Keratinocyte (primary cell): ENCODE measurements around the gene SPDL1. TPM values are rescaled to one million over a fixed set of nuclear protein-coding genes. Genes with fewer than 3 reads are reported as not detected.

Experiments used
- DNase-seq: peaks from one replicate; pipeline ENCODE4 v3.0.0-alpha.2; 2011; ENCODE audit warnings: low read depth, missing footprints, low spot score
- FAIRE-seq: peaks from 2 replicates; lab custom pipeline; 2011; peaks lifted over from hg19 to GRCh38; lab: Jason Lieb, UNC
- H2AFZ ChIP-seq: 2 replicates; pipeline ENCODE4 v1.6.0; 2012; ENCODE audit warnings: low read length, control low read depth, inconsistent platforms; ENCODE audit not compliant: control insufficient read depth
- H3K27ac ChIP-seq: 2 replicates; pipeline ENCODE4 v1.5.1; 2011; ENCODE audit warnings: low read length; ENCODE audit not compliant: control insufficient read depth, insufficient read depth
- H3K27me3 ChIP-seq: 3 replicates; pipeline ENCODE4 v1.6.0; 2011; ENCODE audit warnings: low read length; ENCODE audit not compliant: control insufficient read depth, insufficient read depth; ENCODE audit errors: extremely low read depth
- H3K36me3 ChIP-seq, 2 experiments: 2 replicates in 1 of 2; 3 replicates in 1 of 2; pipeline ENCODE4 v1.5.1; 2011; ENCODE audit warnings: low read length in 2 of 2, mild to moderate bottlenecking in 1 of 2; ENCODE audit not compliant: control insufficient read depth in 2 of 2, insufficient read depth in 2 of 2; ENCODE audit errors: extremely low read depth in 1 of 2
- H3K4me1 ChIP-seq: 3 replicates; pipeline ENCODE4 v1.5.1; 2011; ENCODE audit warnings: low read length; ENCODE audit not compliant: control insufficient read depth, insufficient read depth; ENCODE audit errors: extremely low read depth
- H3K4me2 ChIP-seq: 3 replicates; pipeline ENCODE4 v1.6.0; 2011; ENCODE audit warnings: low read depth, low read length; ENCODE audit not compliant: control insufficient read depth, insufficient read depth; ENCODE audit errors: extremely low read depth
- H3K4me3 ChIP-seq, 3 experiments: fragments of 200-600 bp in 1 of 3; sonication (generic) in 1 of 3; 2 replicates in 2 of 3; 3 replicates in 1 of 3; pipeline ENCODE4 v1.5.1; 2011 to 2016; ENCODE audit warnings: low read length in 3 of 3, mild to moderate bottlenecking in 3 of 3, control low read depth in 2 of 3, inconsistent platforms in 1 of 3, low read depth in 1 of 3, mixed read lengths in 1 of 3, mixed run types in 1 of 3, moderate library complexity in 1 of 3; ENCODE audit not compliant: control insufficient read depth in 2 of 3, insufficient read depth in 2 of 3; ENCODE audit errors: extremely low read depth in 1 of 3
- H3K79me2 ChIP-seq: 2 replicates; pipeline ENCODE4 v1.6.0; 2012; ENCODE audit warnings: low read length; ENCODE audit not compliant: control insufficient read depth, insufficient read depth
- H3K9ac ChIP-seq: 3 replicates; pipeline ENCODE4 v1.6.0; 2011; ENCODE audit warnings: low read length; ENCODE audit not compliant: control insufficient read depth, insufficient read depth; ENCODE audit errors: extremely low read depth
- H3K9me1 ChIP-seq: 3 replicates; pipeline ENCODE4 v1.6.0; 2011; ENCODE audit warnings: low read length; ENCODE audit not compliant: control insufficient read depth, insufficient read depth; ENCODE audit errors: extremely low read depth
- H3K9me3 ChIP-seq: 2 replicates; pipeline ENCODE4 v1.5.1; 2012; ENCODE audit warnings: low read depth, low read length; ENCODE audit not compliant: control insufficient read depth
- H4K20me1 ChIP-seq: 3 replicates; pipeline ENCODE4 v1.6.0; 2011; ENCODE audit warnings: low read length; ENCODE audit not compliant: control insufficient read depth, insufficient read depth; ENCODE audit errors: extremely low read depth
- EZH2 ChIP-seq: IDR thresholded peaks from one replicate; pipeline ENCODE4 v1.6.1; 2012; ENCODE audit warnings: inconsistent platforms, mild to moderate bottlenecking, low read length, moderate library complexity
- dilution Hi-C: fragments of 300-500 bp; cut with MboI; formaldehyde crosslinking; loops from one replicate; pipeline ENCODE4 v1.7.0; 2020; ENCODE audit warnings: low sequenced_read_pairs; ENCODE audit not compliant: extremely low pct_ligation_motif_present
- polyA plus RNA-seq, 5 experiments: library from polyadenylated mRNA; depleted of rRNA in 3 of 5; stranded (reverse) in 3 of 5; stranded (forward) in 1 of 5; unstranded in 1 of 5; fragments of >200 nt; gene quantifications; 1 replicate in 1 of 5; 2 replicates in 3 of 5; 3 replicates in 1 of 5; pipeline versions ENCODE4 v1.2.1 to v1.2.3, GENCODE V29; 2011 to 2012; ENCODE audit warnings: missing spikeins in 2 of 5, low read depth in 1 of 5, low replicate concordance in 1 of 5
- TF ChIP-seq, protein P1 (sequence below), 3 experiments: IDR thresholded peaks in 1 of 3; conservative IDR thresholded peaks in 1 of 3; optimal IDR thresholded peaks in 1 of 3; 2 replicates in 2 of 3; 3 replicates in 1 of 3; pipeline versions ENCODE3 to v1.5.1; 2011; ENCODE audit warnings: low read length in 3 of 3, mild to moderate bottlenecking in 3 of 3, moderate library complexity in 2 of 3, control low read depth in 1 of 3, inconsistent platforms in 1 of 3; ENCODE audit not compliant: insufficient read depth in 2 of 3; ENCODE audit errors: extremely low read depth in 1 of 3

SPDL1 gene
- polyA plus RNA-seq, 1 donor (not counting 4 experiments of a cell fraction or from before 2014, with no cell fraction given), result 24.6 TPM

- no peaks in the 10 kb centered on the region for H3K9me3 ChIP-seq
- dilution Hi-C loops, result no loop called here
- H3K9me1 ChIP-seq, result no peaks in the 10 kb centered on the region
- H2AFZ ChIP-seq, result no peak overlapping the region
- no peaks in the 10 kb centered on the region for H3K36me3 ChIP-seq
- H3K79me2 ChIP-seq, result no peaks in the 10 kb centered on the region
- no peak overlapping the region for H3K4me3 ChIP-seq
- H3K4me1 ChIP-seq, result peaks cover 17% of the 10 kb centered on the region
- no peak overlapping the region for H3K27ac ChIP-seq
- H3K27me3 ChIP-seq, result no peaks in the 10 kb centered on the region
- DNase-seq (no peak), FAIRE-seq (no peak)
- TF ChIP-seq, protein P1, sequence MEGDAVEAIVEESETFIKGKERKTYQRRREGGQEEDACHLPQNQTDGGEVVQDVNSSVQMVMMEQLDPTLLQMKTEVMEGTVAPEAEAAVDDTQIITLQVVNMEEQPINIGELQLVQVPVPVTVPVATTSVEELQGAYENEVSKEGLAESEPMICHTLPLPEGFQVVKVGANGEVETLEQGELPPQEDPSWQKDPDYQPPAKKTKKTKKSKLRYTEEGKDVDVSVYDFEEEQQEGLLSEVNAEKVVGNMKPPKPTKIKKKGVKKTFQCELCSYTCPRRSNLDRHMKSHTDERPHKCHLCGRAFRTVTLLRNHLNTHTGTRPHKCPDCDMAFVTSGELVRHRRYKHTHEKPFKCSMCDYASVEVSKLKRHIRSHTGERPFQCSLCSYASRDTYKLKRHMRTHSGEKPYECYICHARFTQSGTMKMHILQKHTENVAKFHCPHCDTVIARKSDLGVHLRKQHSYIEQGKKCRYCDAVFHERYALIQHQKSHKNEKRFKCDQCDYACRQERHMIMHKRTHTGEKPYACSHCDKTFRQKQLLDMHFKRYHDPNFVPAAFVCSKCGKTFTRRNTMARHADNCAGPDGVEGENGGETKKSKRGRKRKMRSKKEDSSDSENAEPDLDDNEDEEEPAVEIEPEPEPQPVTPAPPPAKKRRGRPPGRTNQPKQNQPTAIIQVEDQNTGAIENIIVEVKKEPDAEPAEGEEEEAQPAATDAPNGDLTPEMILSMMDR (optimal IDR thresholded peaks at IDR 0.05 in 1 of 3, IDR thresholded peaks at IDR 0.05 in 1 of 3, conservative IDR thresholded peaks at IDR 0.05 in 1 of 3; ENCODE audit: extremely low read depth in 1 of 3, insufficient read depth in 2 of 3, low read length in 3 of 3), result no peak
- TF ChIP-seq EZH2, result no peak
- no peaks in the 10 kb centered on the region for H4K20me1 ChIP-seq
- H3K9ac ChIP-seq, result no peak overlapping the region
- H3K4me2 ChIP-seq, result no peak overlapping the region
These were observed 65.9 kb downstream of the SPDL1 start for GRCh38 chr5:169649486-169649885.

DNA sequence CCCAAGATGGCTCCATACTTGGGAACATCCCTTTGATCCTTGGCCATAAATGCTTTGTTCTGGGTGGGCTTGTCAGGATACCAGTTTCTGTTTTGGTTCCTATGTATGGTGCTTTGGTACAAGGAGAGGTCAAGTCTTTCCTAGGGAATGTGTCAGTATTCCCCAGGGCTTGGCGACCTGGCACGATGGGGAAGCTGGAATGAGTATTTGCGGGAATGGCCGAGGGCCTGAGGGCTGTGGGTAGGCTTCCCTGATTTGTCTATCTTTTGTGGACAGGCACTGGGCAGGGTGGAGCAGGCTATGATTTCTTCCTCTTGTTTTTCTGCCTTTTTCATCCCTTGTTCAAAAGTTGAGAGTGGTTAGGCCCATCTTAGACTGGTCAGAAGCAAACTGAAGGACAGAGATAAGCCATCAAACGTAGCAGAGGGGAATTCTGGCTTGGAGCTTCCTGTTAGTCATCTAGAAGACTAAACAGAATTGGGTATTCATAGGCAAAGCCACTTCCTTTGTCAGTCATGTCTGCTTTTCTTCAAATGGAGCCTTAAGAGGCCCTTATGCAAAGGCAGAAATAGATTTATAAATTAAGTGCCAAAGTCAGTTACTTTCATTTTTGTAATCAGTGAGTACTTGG is 67.2 kb downstream of the SPDL1 start:
- H3K9me1 ChIP-seq, result no peaks in the 10 kb centered on the region
- peak overlapping the region; percentile 24 for H2AFZ ChIP-seq
- no peak overlapping the region for H3K4me2 ChIP-seq
- dilution Hi-C loops, result no loop called here
- no peak overlapping the region for H3K9ac ChIP-seq
- no peaks in the 10 kb centered on the region for H3K36me3 ChIP-seq
- H3K4me1 ChIP-seq, result peaks cover 17% of the 10 kb centered on the region
- no peaks in the 10 kb centered on the region for H3K79me2 ChIP-seq
- no peaks in the 10 kb centered on the region for H3K9me3 ChIP-seq
- no peaks in the 10 kb centered on the region for H3K27me3 ChIP-seq
- no peak overlapping the region for H3K4me3 ChIP-seq
- no peak for FAIRE-seq
- no peak for DNase-seq
- no peaks in the 10 kb centered on the region for H4K20me1 ChIP-seq
- TF ChIP-seq EZH2, result no peak
- TF ChIP-seq, protein P1 (optimal IDR thresholded peaks at IDR 0.05 in 1 of 3, IDR thresholded peaks at IDR 0.05 in 1 of 3, conservative IDR thresholded peaks at IDR 0.05 in 1 of 3; ENCODE audit: extremely low read depth in 1 of 3, insufficient read depth in 2 of 3, low read length in 3 of 3), result no peak
- no peak overlapping the region for H3K27ac ChIP-seq
